Thymus (tissue), 11 donors: ENCODE results near the gene SNRNP40. TPM values are rescaled to one million over a fixed set of nuclear protein-coding genes. Genes with fewer than 3 reads are reported as not detected.

Experiments used
- DNase-seq, 9 donors: peaks; one replicate each; pipeline ENCODE4 v3.0.0-alpha.2; 2013; ENCODE audit warnings: low spot score in 9 of 9, low read depth in 6 of 9, missing footprints in 1 of 9
- H3K27ac ChIP-seq, 2 donors: one replicate each; pipeline ENCODE4 v1.5.1; 2013; ENCODE audit warnings: control low read depth in 1 of 2, low read depth in 1 of 2, low read length in 1 of 2, mild to moderate bottlenecking in 1 of 2, moderate library complexity in 1 of 2
- H3K27me3 ChIP-seq, 2 donors: one replicate each; pipeline ENCODE4 v1.5.1; 2013; ENCODE audit warnings: low read length in 1 of 2; ENCODE audit not compliant: control insufficient read depth in 2 of 2, insufficient read depth in 1 of 2
- H3K36me3 ChIP-seq, 2 donors: one replicate each; pipeline ENCODE4 v1.5.1; 2013; ENCODE audit warnings: low read length in 1 of 2, mild to moderate bottlenecking in 1 of 2, moderate library complexity in 1 of 2; ENCODE audit not compliant: control insufficient read depth in 2 of 2, insufficient read depth in 2 of 2
- H3K4me1 ChIP-seq, 2 donors: one replicate each; pipeline ENCODE4 v1.5.1; 2013; ENCODE audit warnings: low read length in 2 of 2; ENCODE audit not compliant: control insufficient read depth in 2 of 2, insufficient read depth in 2 of 2
- H3K4me3 ChIP-seq, 2 donors: one replicate each; pipeline ENCODE4 v1.5.1; 2013; ENCODE audit warnings: low read length in 2 of 2, control low read depth in 1 of 2, mild to moderate bottlenecking in 1 of 2
- H3K9me3 ChIP-seq, 2 donors: one replicate each; pipeline ENCODE4 v1.5.1; 2013; ENCODE audit warnings: low read length in 1 of 2, mild to moderate bottlenecking in 1 of 2; ENCODE audit not compliant: control insufficient read depth in 2 of 2, insufficient read depth in 1 of 2
- WGBS: extraction: QIAGEN DNeasy Blood & Tissue Kit; methylation state at CpG from one replicate; pipeline ENCODE4 v1.1.7; 2013; 5-methylcytosine and 5-hydroxymethylcytosine counted together
- polyA plus RNA-seq: library from polyadenylated mRNA; stranded (reverse); fragments of 200-250 nt; gene quantifications from one replicate; pipeline ENCODE4 v1.2.3, GENCODE V29; 2013
- total RNA-seq: library from RNA; stranded (reverse); fragments of 120-200 nt; gene quantifications from one replicate; pipeline ENCODE4 v1.2.4, GENCODE V29; 2013
- donor health status: healthy.

The SNRNP40 gene
- total and polyA plus RNA-seq, 2 donors: 36.8 to 122 TPM

DNA sequence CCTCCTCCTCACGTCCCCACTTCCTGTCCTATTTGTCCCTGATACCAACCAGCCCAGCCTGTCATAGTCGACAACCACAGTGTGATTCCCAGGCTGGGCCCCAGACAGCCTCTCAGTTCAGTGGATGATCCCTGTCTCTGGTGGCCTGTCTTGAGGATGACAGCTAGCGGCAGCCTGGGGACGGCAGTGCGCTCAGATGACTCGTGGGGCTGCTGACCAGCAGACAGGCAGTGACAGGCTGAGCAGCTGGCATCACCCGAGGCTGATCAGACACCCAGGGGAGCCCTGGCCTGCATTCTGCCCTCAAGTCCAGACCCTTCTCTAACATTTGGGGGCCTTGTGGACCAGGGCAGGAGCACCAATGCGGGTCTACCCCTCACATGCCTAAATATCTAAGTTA lies 77.9 kb downstream of the SNRNP40 start:
- H3K36me3 ChIP-seq: no peaks in the 10 kb centered on the region
- WGBS: 91% methylated on average over 8 of the region's 8 CpGs
- H3K4me3 ChIP-seq: no peak overlapping the region
- no peak for DNase-seq
- no peak overlapping the region for H3K27ac ChIP-seq
- H3K4me1 ChIP-seq: no peaks in the 10 kb centered on the region
- peaks cover 0 to 16% of the 10 kb centered on the region in 2 donors for H3K27me3 ChIP-seq
- no peaks in the 10 kb centered on the region for H3K9me3 ChIP-seq

DNA sequence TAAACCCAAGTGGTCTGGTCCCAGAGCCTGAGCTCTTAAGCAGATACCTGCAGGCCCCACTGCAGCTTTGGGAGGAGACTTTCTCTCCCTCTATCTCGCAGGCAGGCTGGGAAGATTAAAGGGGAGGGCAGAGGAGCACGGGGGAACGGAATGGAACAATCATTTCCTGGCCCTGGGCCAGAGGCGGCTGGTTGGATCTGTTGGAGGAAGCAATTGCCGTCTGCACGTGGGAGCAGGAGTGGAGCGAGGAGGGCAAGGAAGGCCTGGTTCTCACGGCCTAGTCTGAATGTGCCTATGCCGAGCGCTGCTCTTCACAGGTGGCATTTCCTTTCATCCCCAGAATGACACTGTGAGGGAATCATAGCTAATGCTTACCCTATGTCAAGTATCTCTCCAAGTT lies 80.6 kb downstream of the SNRNP40 start:
- Histone ChIP-seq H3K36me3 (no peaks in the 10 kb centered on the region), H3K27ac (no peak overlapping the region), H3K27me3 (peaks cover 0 to 16% of the 10 kb centered on the region in 2 donors), H3K9me3 (no peaks in the 10 kb centered on the region), H3K4me3 (no peak overlapping the region), H3K4me1 (no peaks in the 10 kb centered on the region)
- no peak for DNase-seq
- WGBS: 50% methylated on average over 10 of the region's 10 CpGs

DNA sequence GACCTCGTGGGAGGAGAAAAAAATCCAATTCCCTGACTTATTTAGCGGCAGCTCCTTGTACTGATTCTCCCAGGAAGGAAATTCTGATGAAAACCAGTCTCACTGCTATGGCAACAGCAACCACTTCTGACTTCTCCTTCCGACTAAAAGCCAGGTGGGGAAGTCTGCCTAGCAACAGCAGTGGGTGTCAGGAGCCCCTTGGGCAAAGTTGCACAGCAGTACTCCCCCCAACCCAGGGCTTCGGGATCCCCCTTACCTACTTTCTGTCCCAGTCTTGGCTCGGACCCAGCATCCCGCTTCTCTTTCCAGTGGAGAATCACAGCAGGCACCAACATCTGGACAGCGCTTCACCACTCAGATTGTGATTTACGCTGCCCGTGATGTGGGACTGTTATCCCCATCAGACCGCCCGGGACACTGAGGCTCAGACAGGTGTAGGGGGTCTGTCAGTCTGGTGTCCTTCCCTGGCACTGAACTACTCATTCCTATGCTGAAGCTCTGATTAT lies 81.5 kb downstream of the SNRNP40 start:
- 77% methylated on average over 11 of the region's 11 CpGs for WGBS
- H3K36me3 ChIP-seq: no peaks in the 10 kb centered on the region
- H3K9me3 ChIP-seq: no peaks in the 10 kb centered on the region
- no peaks in the 10 kb centered on the region for H3K4me1 ChIP-seq
- no peak overlapping the region for H3K4me3 ChIP-seq
- no peak for DNase-seq
- peaks cover 0 to 16% of the 10 kb centered on the region in 2 donors for H3K27me3 ChIP-seq
- H3K27ac ChIP-seq: no peak overlapping the region

GRCh38 chr1:31214316-31215064 lies 82.1 kb downstream of the SNRNP40 start:
- peaks cover 0 to 16% of the 10 kb centered on the region in 2 donors for H3K27me3 ChIP-seq
- no peak overlapping the region for H3K27ac ChIP-seq
- no peak overlapping the region for H3K4me3 ChIP-seq
- 60% methylated on average over 12 of the region's 12 CpGs for WGBS
- no peaks in the 10 kb centered on the region for H3K36me3 ChIP-seq
- no peak for DNase-seq
- H3K9me3 ChIP-seq: no peaks in the 10 kb centered on the region
- H3K4me1 ChIP-seq: no peaks in the 10 kb centered on the region

Other genes starting within 250 kb of the SNRNP40 start
- gene PUM1, start 231.1 kb downstream of the SNRNP40 start, total RNA-seq: 35.4 TPM
- gene PUM1, start 231.1 kb downstream of the SNRNP40 start, polyA plus RNA-seq: 36.3 TPM
- gene NKAIN1, start 56.9 kb downstream of the SNRNP40 start, total RNA-seq: 0.19 TPM
- gene NKAIN1, start 56.9 kb downstream of the SNRNP40 start, polyA plus RNA-seq: 0.16 TPM
- gene ZCCHC17, start 244 bp upstream of the SNRNP40 start, total RNA-seq: 32.6 TPM
- 35.4 TPM for gene ZCCHC17, start 244 bp upstream of the SNRNP40 start, polyA plus RNA-seq
- 5.2 TPM for gene FABP3, start 76.3 kb upstream of the SNRNP40 start, total RNA-seq
- gene FABP3, start 76.3 kb upstream of the SNRNP40 start, polyA plus RNA-seq: 31.9 TPM
- 1.5 TPM for gene SERINC2, start 116.4 kb upstream of the SNRNP40 start, total RNA-seq
- 15.6 TPM for gene SERINC2, start 116.4 kb upstream of the SNRNP40 start, polyA plus RNA-seq